ENCODE data around the gene TATDN3. TPM values are rescaled to one million over a fixed set of nuclear protein-coding genes. Genes with fewer than 3 reads are reported as not detected.

The TATDN3 gene
- total and polyA plus RNA-seq, 12 donors = 12.9 to 38.8 (median 24.2) TPM

- TF ChIP-seq, protein P1, sequence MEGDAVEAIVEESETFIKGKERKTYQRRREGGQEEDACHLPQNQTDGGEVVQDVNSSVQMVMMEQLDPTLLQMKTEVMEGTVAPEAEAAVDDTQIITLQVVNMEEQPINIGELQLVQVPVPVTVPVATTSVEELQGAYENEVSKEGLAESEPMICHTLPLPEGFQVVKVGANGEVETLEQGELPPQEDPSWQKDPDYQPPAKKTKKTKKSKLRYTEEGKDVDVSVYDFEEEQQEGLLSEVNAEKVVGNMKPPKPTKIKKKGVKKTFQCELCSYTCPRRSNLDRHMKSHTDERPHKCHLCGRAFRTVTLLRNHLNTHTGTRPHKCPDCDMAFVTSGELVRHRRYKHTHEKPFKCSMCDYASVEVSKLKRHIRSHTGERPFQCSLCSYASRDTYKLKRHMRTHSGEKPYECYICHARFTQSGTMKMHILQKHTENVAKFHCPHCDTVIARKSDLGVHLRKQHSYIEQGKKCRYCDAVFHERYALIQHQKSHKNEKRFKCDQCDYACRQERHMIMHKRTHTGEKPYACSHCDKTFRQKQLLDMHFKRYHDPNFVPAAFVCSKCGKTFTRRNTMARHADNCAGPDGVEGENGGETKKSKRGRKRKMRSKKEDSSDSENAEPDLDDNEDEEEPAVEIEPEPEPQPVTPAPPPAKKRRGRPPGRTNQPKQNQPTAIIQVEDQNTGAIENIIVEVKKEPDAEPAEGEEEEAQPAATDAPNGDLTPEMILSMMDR (IDR thresholded peaks at IDR 0.05) = no peak
- intact Hi-C loops (cut with DNase I) = no loop called here
- Histone ChIP-seq H3K4me1 (peaks cover 0 to 10% (median 0%) of the 10 kb centered on the region in 9 donors), H3K4me3 (no peak overlapping the region), H3K9me3 (peaks cover 0 to 61% (median 37%) of the 10 kb centered on the region in 11 donors), H3K27ac (no peak overlapping the region), H3K27me3 (no peaks in the 10 kb centered on the region), H3K36me3 (peaks cover 0 to 68% (median 2%) of the 10 kb centered on the region in 9 donors)
- 84 to 93% methylated on average over 1 of the region's 1 CpG for WGBS, 2 donors
- no peak for ATAC-seq
- no peak for DNase-seq
Measured at GRCh38 chr1:212769459-212770167, 22.1 kb upstream of the TATDN3 start.

DNA sequence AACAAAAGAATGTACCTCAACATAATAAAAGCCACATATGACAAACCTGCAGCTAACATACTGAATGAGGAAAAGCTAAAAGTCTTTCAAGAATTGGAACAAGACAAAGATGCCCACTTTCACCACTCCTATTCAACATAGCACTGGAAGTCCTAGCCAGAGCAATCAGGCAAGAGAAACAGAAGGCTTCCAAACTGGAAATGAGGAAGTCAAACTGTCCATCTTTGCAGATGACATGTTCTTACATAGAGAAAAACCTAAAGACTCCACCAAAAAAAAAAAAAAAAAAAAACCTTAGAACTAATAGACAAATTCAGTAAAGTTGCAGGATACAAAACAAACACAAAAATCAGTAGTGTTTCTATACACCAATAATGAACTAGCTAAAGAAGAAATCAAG, 20.4 kb upstream of the TATDN3 start:
- H3K36me3 ChIP-seq = peaks cover 0 to 61% (median 2%) of the 10 kb centered on the region in 9 donors
- H3K27ac ChIP-seq = no peak overlapping the region
- ATAC-seq = no peak
- no peak for DNase-seq
- TF ChIP-seq, protein P1 (IDR thresholded peaks at IDR 0.05) = no peak
- intact Hi-C loops (cut with DNase I) = no loop called here
- H3K27me3 ChIP-seq = no peaks in the 10 kb centered on the region
- peaks cover 0 to 55% (median 37%) of the 10 kb centered on the region in 11 donors for H3K9me3 ChIP-seq
- peaks cover 0 to 17% (median 0%) of the 10 kb centered on the region in 9 donors for H3K4me1 ChIP-seq
- H3K4me3 ChIP-seq = no peak overlapping the region

- Histone ChIP-seq H3K27ac (no peak overlapping the region), H3K27me3 (no peaks in the 10 kb centered on the region), H3K4me3 (no peak overlapping the region), H3K9me3 (peaks cover 0 to 38% (median 25%) of the 10 kb centered on the region in 11 donors), H3K36me3 (peaks cover 0 to 57% (median 0%) of the 10 kb centered on the region in 9 donors), H3K4me1 (peaks cover 0 to 26% (median 0%) of the 10 kb centered on the region in 9 donors)
- intact Hi-C loops (cut with DNase I) = no loop called here
- TF ChIP-seq, protein P1 (IDR thresholded peaks at IDR 0.05) = no peak
- ATAC-seq (no peak), DNase-seq (no peak)
- WGBS, 2 donors = 96 to 98% methylated on average over 2 of the region's 2 CpGs
Measured at GRCh38 chr1:212773011-212773410, 18.7 kb upstream of the TATDN3 start.

GRCh38 chr1:212774584-212774983, 17.1 kb upstream of the TATDN3 start:
- Histone ChIP-seq H3K4me1 (peaks cover 0 to 26% (median 0%) of the 10 kb centered on the region in 9 donors), H3K36me3 (peaks cover 0 to 42% (median 0%) of the 10 kb centered on the region in 9 donors), H3K9me3 (peaks cover 0 to 23% (median 12%) of the 10 kb centered on the region in 11 donors), H3K4me3 (no peak overlapping the region), H3K27ac (peak overlapping the region in 1 of 10 donors; percentile 36), H3K27me3 (no peaks in the 10 kb centered on the region)
- 80 to 92% methylated on average over 2 of the region's 2 CpGs for WGBS, 2 donors
- intact Hi-C loops (cut with DNase I) = no loop called here
- DNase-seq (no peak), ATAC-seq (peak in 3 of 8 donors; percentile 42 to 61 (median 53))
- TF ChIP-seq, protein P1 (IDR thresholded peaks at IDR 0.05) = no peak
